ENCODE data around the gene TECPR1. TPM values are rescaled to one million over a fixed set of nuclear protein-coding genes. Genes with fewer than 3 reads are reported as not detected.

The TECPR1 gene
- total and polyA plus RNA-seq, 2 donors (not counting 1 experiment from before 2014, with no cell fraction given), result 3.7 to 39.0 TPM

GRCh38 chr7:98278936-98279335, 26.9 kb upstream of the TECPR1 start:
- no peak for DNase-seq (ENCODE audit: low read depth in 2 of 2)
- Histone ChIP-seq H3K4me3 (replicated peaks in 1 of 4; ENCODE audit: control extremely low read depth in 1 of 4, insufficient read depth in 1 of 4, low read depth in 3 of 4, low read length in 4 of 4) (no peak overlapping the region), H3K9ac (ENCODE audit: insufficient read depth, low read length) (no peak overlapping the region), H2AFZ (ENCODE audit: low read length) (no peak overlapping the region), H3K27ac (ENCODE audit: insufficient read depth, low read length) (no peak overlapping the region), H3K27me3 (ENCODE audit: control insufficient read depth, insufficient read depth, low read length) (no peaks in the 10 kb centered on the region), H3K36me3 (ENCODE audit: control insufficient read depth, insufficient read depth, low read length) (peaks cover 2% of the 10 kb centered on the region), H3K9me3 (ENCODE audit: control insufficient read depth, insufficient read depth, low read depth, low read length) (no peaks in the 10 kb centered on the region), H4K20me1 (ENCODE audit: control insufficient read depth, extremely low read depth, insufficient read depth, low read length) (no peaks in the 10 kb centered on the region), H3K4me2 (ENCODE audit: extremely low read depth, insufficient read depth, low read length) (no peak overlapping the region), H3K4me1 (ENCODE audit: control insufficient read depth, extremely low read depth, insufficient read depth, low read length) (peaks cover 5% of the 10 kb centered on the region), H3K79me2 (ENCODE audit: control insufficient read depth, insufficient read depth, low read length) (peaks cover 22% of the 10 kb centered on the region)
- TF ChIP-seq CTCF (conservative IDR thresholded peaks at IDR 0.05 in 1 of 2, IDR thresholded peaks at IDR 0.05 in 1 of 2; ENCODE audit: low read depth in 1 of 2, low read length in 2 of 2) (no peak), EZH2 (IDR thresholded peaks at IDR 0.05; ENCODE audit: low read length, missing control alignments) (no peak)

DNA sequence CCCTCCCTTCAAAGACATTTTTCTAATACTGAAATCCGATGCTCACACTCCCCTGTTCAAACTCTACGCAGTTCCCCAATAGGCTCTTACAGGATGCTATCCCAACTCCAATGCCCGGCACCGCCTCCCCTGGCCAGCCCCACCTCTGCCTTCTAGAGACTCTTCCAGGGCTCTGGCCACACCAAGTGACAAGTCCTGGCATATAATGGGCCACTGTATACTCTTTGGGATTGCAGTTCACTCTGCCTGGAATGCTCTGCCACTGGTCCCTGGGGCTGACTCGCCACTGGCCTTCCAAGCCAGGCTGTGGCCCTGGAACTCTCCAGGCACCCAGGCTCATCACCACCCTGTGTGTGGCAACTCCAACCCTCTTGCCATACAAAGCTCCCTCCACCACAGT, 26.4 kb upstream of the TECPR1 start:
- Histone ChIP-seq H3K27ac (ENCODE audit: insufficient read depth, low read length) (no peak overlapping the region), H3K4me2 (ENCODE audit: extremely low read depth, insufficient read depth, low read length) (no peak overlapping the region), H3K27me3 (ENCODE audit: control insufficient read depth, insufficient read depth, low read length) (no peaks in the 10 kb centered on the region), H3K9me3 (ENCODE audit: control insufficient read depth, insufficient read depth, low read depth, low read length) (no peaks in the 10 kb centered on the region), H3K79me2 (ENCODE audit: control insufficient read depth, insufficient read depth, low read length) (peaks cover 17% of the 10 kb centered on the region), H3K4me1 (ENCODE audit: control insufficient read depth, extremely low read depth, insufficient read depth, low read length) (peaks cover 3% of the 10 kb centered on the region), H3K36me3 (ENCODE audit: control insufficient read depth, insufficient read depth, low read length) (no peaks in the 10 kb centered on the region), H2AFZ (ENCODE audit: low read length) (no peak overlapping the region), H3K9ac (ENCODE audit: insufficient read depth, low read length) (no peak overlapping the region), H3K4me3 (replicated peaks in 1 of 4; ENCODE audit: control extremely low read depth in 1 of 4, insufficient read depth in 1 of 4, low read depth in 3 of 4, low read length in 4 of 4) (no peak overlapping the region), H4K20me1 (ENCODE audit: control insufficient read depth, extremely low read depth, insufficient read depth, low read length) (no peaks in the 10 kb centered on the region)
- no peak for DNase-seq (ENCODE audit: low read depth in 2 of 2)
- TF ChIP-seq EZH2 (IDR thresholded peaks at IDR 0.05; ENCODE audit: low read length, missing control alignments) (no peak), CTCF (conservative IDR thresholded peaks at IDR 0.05 in 1 of 2, IDR thresholded peaks at IDR 0.05 in 1 of 2; ENCODE audit: low read depth in 1 of 2, low read length in 2 of 2) (no peak)

- no peaks in the 10 kb centered on the region for H3K27me3 ChIP-seq (ENCODE audit: control insufficient read depth, insufficient read depth, low read length)
- DNase-seq (ENCODE audit: low read depth in 2 of 2), result peak in 1 of 2 donors; percentile 57
- H3K4me1 ChIP-seq (ENCODE audit: control insufficient read depth, extremely low read depth, insufficient read depth, low read length), result peaks cover 3% of the 10 kb centered on the region
- no peaks in the 10 kb centered on the region for H3K36me3 ChIP-seq (ENCODE audit: control insufficient read depth, insufficient read depth, low read length)
- H3K79me2 ChIP-seq (ENCODE audit: control insufficient read depth, insufficient read depth, low read length), result no peaks in the 10 kb centered on the region
- TF ChIP-seq EZH2 (IDR thresholded peaks at IDR 0.05; ENCODE audit: low read length, missing control alignments), result no peak
- no peak for TF ChIP-seq CTCF (conservative IDR thresholded peaks at IDR 0.05 in 1 of 2, IDR thresholded peaks at IDR 0.05 in 1 of 2; ENCODE audit: low read depth in 1 of 2, low read length in 2 of 2)
- no peak overlapping the region for H3K9ac ChIP-seq (ENCODE audit: insufficient read depth, low read length)
- no peak overlapping the region for H3K27ac ChIP-seq (ENCODE audit: insufficient read depth, low read length)
- H4K20me1 ChIP-seq (ENCODE audit: control insufficient read depth, extremely low read depth, insufficient read depth, low read length), result no peaks in the 10 kb centered on the region
- H2AFZ ChIP-seq (ENCODE audit: low read length), result no peak overlapping the region
- no peak overlapping the region for H3K4me3 ChIP-seq (replicated peaks in 1 of 4; ENCODE audit: control extremely low read depth in 1 of 4, insufficient read depth in 1 of 4, low read depth in 3 of 4, low read length in 4 of 4)
- no peak overlapping the region for H3K4me2 ChIP-seq (ENCODE audit: extremely low read depth, insufficient read depth, low read length)
- no peaks in the 10 kb centered on the region for H3K9me3 ChIP-seq (ENCODE audit: control insufficient read depth, insufficient read depth, low read depth, low read length)
Measured at GRCh38 chr7:98276241-98276761, 24.3 kb upstream of the TECPR1 start.
